GM12801 (cell line): ENCODE data around the gene MNDA.

Source experiments
- TF ChIP-seq, protein P1 (sequence below): IDR thresholded peaks from one replicate; pipeline ENCODE4 v1.5.1; 2011; ENCODE audit warnings: control low read depth; ENCODE audit not compliant: insufficient read length; ENCODE audit errors: extremely low read depth

The MNDA gene

DNA sequence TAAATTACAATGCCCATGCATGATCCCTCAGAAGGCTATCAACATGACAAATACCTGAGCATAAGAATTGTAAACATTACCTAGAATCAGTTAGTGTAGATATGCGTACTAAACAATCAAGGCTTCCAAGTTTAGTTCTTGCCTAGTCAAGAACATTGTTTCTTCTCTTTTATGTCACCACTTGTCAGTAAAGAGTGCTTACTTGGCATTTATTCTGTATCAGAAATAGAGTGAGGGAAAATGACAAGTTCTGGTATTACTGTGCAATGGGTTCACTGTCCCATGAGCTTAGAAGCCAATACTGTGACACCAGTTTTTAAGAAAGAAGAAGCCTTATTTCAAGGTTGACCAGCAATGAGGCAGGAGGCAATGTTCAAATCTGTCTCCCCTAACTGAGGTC lies 27.5 kb upstream of the MNDA start:
- TF ChIP-seq, protein P1, sequence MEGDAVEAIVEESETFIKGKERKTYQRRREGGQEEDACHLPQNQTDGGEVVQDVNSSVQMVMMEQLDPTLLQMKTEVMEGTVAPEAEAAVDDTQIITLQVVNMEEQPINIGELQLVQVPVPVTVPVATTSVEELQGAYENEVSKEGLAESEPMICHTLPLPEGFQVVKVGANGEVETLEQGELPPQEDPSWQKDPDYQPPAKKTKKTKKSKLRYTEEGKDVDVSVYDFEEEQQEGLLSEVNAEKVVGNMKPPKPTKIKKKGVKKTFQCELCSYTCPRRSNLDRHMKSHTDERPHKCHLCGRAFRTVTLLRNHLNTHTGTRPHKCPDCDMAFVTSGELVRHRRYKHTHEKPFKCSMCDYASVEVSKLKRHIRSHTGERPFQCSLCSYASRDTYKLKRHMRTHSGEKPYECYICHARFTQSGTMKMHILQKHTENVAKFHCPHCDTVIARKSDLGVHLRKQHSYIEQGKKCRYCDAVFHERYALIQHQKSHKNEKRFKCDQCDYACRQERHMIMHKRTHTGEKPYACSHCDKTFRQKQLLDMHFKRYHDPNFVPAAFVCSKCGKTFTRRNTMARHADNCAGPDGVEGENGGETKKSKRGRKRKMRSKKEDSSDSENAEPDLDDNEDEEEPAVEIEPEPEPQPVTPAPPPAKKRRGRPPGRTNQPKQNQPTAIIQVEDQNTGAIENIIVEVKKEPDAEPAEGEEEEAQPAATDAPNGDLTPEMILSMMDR, result no peak

DNA sequence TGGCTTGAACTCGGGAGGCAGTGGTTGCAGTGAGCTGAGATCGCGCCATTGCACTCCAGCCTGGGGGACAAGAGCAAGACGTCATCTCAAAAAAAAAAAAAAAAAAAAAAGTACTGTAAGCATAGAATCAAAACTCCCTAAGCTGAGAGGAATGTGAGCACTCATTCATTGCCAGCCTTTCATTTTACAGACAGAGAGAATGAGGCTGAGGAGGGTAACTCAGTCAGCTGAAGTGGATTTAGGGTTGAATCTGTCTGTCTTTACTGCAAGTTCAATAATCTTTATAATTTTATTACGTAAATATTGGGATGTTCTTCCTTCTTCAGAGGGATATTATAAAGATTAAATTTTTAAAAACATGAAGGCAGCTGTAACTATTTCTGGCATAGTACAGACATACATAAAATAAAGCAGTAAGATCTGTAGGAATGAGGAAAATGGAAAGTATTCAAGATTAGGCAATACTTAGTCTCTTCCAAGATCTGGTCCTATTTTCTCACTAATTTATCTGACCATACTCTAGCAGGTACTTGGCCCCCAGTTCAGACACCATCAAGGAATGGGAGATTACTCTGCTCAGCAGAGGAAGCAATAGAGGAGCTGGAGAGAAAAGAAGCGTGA lies 24.1 kb upstream of the MNDA start:
- TF ChIP-seq, protein P1, result no peak

DNA sequence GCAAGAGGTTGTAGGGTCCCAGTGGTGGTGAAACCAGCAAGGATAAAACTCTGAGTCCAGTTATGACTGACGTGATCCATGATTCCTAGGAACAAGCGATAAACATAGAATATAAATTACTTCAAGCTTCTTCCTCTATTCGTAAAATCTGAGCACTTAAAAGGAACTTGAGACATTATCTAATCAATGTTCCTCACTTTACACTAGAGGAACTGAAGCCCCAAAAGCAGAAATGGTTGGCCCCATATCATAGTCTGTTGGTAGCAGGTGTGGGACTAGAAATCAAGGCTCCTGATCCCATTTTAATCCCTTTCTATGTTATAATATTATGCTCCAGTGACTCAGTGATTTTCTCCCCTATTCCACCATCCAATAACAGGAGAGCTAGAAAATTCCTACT lies 21.9 kb upstream of the MNDA start:
- TF ChIP-seq, protein P1, result no peak

DNA sequence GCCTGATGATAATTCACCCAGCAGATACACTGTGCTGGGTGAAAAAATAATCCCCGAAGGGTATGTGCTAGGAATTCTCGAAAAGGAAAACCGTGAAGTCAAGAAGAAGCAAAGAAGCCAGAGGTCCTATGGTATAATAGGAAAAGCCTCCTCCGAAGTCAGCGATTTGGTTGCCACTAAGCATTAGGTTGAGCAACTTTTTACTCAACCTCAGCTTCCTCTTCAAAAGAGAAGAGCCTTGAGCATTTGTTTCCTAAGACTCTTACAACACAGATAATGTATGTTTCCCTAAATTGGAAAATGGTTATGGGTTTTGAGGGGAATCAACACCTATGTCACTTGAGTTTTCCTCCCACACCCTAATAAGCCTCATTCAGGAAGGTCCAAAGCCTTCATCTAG lies 21.3 kb upstream of the MNDA start:
- TF ChIP-seq, protein P1, result no peak

DNA sequence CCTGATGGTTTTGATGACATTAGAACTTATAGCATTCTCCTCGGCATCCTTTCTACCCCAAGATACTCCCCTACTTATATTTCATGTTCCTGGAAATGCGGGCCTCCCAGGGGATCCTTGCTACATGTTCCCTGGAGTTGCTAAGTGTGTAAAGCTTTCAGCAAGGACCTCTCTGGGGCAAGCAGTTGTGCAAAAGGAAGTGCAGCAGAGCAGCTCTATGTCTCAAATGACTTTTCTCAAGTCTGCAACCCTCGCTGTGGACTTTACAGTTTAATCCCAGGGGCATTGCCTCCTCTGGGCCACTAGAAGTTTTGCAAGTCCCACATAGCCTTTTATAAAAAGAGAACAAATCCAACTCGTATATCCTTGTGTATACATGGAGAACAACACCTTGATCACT lies 20.8 kb upstream of the MNDA start:
- TF ChIP-seq, protein P1, result no peak

DNA sequence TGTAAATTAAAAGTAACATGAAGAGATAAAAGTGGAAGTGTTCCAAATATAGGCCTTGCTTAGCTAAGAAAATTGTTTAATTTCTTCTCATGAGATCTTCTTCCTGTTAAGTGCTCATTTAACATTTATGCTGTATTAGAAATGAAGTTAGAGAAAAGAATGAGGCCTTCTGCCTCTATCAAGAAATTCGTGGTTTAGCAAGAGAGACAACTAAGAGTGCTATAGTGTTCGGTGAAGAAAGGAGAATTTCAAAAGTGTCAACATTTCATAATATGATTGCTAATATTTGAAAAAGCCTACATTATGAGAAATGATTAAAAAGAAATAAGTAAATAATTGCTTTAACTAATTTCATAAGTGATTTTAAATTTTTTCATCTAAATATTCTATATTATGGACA lies 18.8 kb upstream of the MNDA start:
- TF ChIP-seq, protein P1, result no peak

DNA sequence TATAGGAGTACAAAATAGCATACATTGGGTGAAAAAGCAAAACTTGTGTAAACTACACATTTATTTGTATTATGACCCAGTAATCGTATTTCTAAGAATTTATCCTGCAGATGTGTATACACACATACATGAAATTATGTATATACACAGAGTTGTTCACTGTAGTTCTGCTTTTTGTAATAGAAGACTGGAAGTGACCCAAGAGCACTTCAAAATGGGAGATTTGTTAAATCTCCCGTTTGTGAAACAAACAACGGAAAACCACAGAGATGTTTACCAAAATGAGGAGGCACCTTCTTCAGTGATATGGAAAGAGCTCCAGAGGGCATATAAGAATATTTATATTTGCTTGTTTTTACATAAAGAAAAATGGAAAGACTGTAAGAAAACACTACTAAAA lies 18.0 kb upstream of the MNDA start:
- TF ChIP-seq, protein P1, result no peak
